Inflammatory macrophage treated with lipopolysaccharide for 1 hour (primary cell): ENCODE data around the gene RHOF.

ENCODE experiments used
- DNase-seq, 2 donors: peaks; one replicate each; pipeline ENCODE4 v3.0.0-alpha.2; 2020 to 2022

Gene RHOF

GRCh38 chr12:121819212-121819949 is 25.9 kb upstream of the RHOF start:
- no peak for DNase-seq

- no peak for DNase-seq
Observed at GRCh38 chr12:121817648-121818043, 24.2 kb upstream of the RHOF start.

- no peak for DNase-seq
Observed at GRCh38 chr12:121816925-121817647, 23.6 kb upstream of the RHOF start.

- DNase-seq: no peak
Observed at GRCh38 chr12:121815263-121815662, 21.8 kb upstream of the RHOF start.

- DNase-seq: no peak
Observed at GRCh38 chr12:121814429-121815119, 21.1 kb upstream of the RHOF start.

DNA sequence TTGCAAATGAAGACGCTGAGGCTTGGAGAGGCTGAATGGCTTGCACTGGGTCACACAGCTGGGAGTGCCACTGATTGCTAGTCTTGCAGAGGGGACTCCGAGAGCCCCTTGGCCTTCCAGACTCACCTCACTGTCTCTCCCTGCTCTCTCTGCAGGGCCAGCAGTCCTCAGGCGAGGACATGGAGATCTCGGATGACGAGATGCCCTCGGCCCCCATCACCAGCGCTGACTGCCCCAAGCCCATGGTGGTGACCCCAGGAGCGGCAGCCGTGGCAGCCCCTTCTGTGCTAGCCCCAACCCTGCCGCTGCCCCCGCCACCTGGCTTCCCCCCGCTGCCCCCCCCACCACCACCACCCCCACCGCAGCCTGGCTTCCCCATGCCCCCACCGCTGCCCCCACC is 20.5 kb upstream of the RHOF start:
- no peak for DNase-seq

GRCh38 chr12:121812921-121813896 is 19.7 kb upstream of the RHOF start:
- peak in 1 of 2 donors; percentile 68 for DNase-seq

DNA sequence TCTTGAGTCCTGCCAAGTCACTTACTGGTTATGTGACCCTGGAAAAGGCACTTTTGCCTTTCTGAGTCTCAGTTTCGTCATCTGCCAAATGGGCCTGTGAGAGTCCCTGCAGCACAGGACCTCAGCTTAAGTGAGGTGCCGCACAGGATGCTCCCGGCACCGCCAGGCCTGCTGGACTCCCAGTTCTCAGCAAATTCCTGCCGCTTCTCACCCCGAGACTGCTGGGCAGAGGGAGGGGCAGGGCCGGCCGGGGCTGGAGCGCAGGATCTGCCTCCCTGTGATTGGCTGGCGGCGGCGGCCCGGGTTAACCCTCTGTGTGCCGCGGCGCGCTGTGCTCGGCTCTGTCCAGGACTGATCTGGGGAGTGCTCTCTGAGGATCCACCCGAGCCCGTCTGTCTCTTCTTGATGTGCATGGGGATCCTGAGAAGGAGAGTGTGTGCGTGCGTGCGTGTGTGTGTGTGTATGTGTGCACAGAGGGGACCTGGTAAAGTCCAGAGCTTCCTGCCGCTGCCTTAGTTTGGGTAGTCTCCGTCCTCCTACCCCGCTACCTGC is 18.9 kb upstream of the RHOF start:
- peak in 1 of 2 donors; percentile 54 for DNase-seq

DNA sequence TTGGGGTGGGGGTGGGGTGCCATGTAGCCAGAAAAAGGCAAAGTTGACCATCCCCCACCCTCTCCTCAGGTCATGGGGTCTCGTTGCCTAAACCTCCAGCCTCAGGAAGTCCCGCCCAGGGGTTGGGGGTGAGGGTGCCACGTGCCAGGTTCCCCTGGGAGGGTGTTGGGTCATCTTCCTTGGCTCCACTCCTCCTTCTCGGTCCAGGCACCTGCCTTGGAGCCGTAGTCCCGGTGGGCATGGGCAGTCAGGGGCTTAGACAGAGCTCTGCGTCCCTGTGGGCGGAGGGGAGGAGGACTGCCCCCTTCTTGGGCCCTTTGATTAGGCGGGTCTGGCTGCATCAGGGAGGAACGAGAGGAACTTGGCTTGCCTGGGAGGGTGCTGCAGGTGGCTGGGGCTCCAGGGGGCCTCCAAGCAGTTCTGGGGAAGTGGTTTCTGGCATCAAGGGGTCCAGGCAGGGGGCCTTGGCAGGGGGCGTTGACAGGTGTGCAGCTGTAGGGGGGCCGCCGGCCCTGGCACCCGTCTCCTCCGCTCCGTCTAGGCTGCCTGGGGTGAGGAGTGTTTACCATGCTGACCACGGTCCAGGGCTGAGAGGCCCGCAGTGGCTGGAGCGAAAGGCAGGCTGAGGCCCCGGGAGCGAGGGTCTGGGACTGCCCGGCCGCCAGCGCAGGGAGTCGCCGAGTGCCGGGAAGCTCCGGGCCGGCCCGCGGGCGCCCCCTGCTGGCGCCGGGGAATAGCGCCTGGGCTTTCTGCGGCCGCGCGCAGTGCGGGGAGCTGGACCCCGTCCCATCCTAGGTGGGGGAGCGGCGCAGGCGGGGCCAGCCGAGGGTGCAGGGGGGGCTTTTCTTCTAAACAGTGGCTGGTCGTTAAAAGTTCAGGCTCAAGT is 18.2 kb upstream of the RHOF start:
- DNase-seq: peak in 1 of 2 donors; percentile 79

GRCh38 chr12:121810833-121811433 is 17.4 kb upstream of the RHOF start:
- DNase-seq: no peak

DNA sequence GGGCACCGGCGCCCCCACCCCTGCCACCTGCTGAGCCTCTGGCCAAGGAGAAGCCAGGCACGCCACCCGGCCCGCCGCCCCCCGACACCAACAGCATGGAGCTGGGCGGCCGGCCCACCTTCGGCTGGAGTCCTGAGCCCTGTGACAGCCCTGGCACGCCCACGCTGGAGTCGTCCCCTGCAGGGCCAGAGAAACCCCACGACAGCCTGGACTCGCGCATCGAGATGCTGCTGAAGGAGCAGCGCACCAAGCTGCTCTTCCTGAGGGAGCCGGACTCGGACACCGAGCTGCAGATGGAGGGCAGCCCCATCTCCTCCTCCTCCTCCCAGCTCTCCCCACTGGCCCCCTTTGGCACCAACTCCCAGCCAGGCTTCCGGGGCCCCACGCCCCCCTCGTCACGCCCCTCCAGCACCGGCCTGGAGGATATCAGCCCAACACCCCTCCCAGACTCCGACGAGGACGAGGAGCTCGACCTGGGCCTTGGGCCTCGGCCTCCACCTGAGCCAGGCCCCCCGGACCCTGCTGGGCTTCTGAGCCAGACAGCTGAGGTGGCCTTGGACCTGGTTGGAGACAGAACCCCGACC is 16.8 kb upstream of the RHOF start:
- DNase-seq: no peak

- no peak for DNase-seq
Observed at GRCh38 chr12:121809712-121810116, 16.2 kb upstream of the RHOF start.

GRCh38 chr12:121808623-121809022 is 15.1 kb upstream of the RHOF start:
- no peak for DNase-seq

- no peak for DNase-seq
Observed at GRCh38 chr12:121807642-121808347, 14.3 kb upstream of the RHOF start.

GRCh38 chr12:121806546-121807423 is 13.3 kb upstream of the RHOF start:
- DNase-seq: no peak

- DNase-seq: no peak
Observed at GRCh38 chr12:121806009-121806545, 12.6 kb upstream of the RHOF start.

DNA sequence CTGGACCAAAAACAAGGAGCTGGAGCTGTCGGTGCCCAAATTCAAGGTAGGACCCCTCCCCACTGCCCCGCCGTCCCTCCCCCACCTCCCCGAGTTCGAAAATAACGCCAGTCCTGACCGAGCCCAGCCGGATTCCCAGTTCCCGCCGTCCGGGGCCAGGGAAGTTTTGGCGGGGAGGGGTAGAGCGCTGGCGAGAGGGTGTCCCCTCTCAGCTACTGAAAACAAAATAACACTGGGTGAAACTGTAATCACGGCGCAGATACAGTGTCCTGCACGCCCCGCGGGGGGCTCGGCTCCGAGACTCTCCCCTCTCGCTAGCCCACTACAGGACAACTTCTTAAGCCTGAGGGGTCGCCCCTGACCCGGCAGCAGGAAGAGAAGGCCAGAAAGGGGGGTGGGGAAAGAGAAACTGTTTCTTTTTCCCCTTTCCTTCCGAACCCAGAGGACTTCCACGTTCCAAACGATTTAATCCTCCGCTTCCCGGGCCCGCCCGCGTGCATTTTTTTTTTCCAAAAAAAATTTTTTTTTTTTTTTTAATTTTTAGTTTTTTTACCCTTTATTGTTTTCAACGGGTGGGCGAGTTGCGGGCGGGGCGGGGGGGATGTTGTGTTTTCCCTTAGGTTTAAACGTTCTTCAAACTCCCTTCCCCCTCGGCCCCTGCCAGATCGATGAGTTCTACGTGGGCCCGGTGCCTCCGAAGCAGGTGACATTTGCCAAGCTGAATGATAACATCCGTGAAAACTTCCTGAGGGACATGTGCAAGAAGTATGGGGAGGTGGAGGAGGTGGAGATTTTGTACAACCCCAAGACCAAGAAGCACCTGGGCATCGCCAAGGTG is 11.9 kb upstream of the RHOF start:
- DNase-seq: no peak
